HepG2 (cell line): Measurements from ENCODE around the gene PRDM7. TPM values are rescaled to one million over a fixed set of nuclear protein-coding genes. Genes with fewer than 3 reads are reported as not detected.

Experiments used
- ATAC-seq: fragments of 200-7000 bp; cut with Tn5 transposase; 3 replicates; pipeline ENCODE4 v1.9.1; 2020; ENCODE audit warnings: mild to moderate bottlenecking, moderate library complexity
- BruUV-seq: library from RNA; stranded (reverse); fragments of 400-500 nt; replicated peaks from 2 replicates; lab custom pipeline; 2021; lab: Mats Ljungman, UMichigan
- CTCF ChIA-PET: fragments of 300-600 bp; formaldehyde crosslinking; extraction: SDS; loops from one replicate; lab custom pipeline; 2021; ENCODE audit warnings: low total read pairs, inconsistent platforms, low intra/inter-chr PET ratio; lab: Yijun Ruan, JAX
- POLR2A ChIA-PET: fragments of 350-600 bp; sonication (Branson Sonifier 250); formaldehyde crosslinking; loops from one replicate; lab custom pipeline; 2020; ENCODE audit warnings: antibody characterized with exemption, inconsistent platforms; lab: Yijun Ruan, JAX
- DNase-seq: peaks from one replicate; pipeline ENCODE4 v3.0.0-alpha.2; 2015; ENCODE audit warnings: low spot score
- FAIRE-seq: peaks from 3 replicates; lab custom pipeline; 2011; peaks lifted over from hg19 to GRCh38; lab: Jason Lieb, UNC
- H2AFZ ChIP-seq: one replicate; pipeline ENCODE4 v1.6.1; 2011; ENCODE audit warnings: low read length, inconsistent platforms
- H3K27ac ChIP-seq: fragments of 300-600 bp; 3 replicates; pipeline ENCODE4 v1.8.0; 2011; ENCODE audit warnings: mixed run types, mild to moderate bottlenecking, mixed read lengths, low read length, inconsistent platforms; ENCODE audit not compliant: insufficient read depth; ENCODE audit errors: extremely low read length
- H3K27me3 ChIP-seq, 2 experiments: fragments of 200-600 bp in 1 of 2; 2 replicates in 1 of 2; 3 replicates in 1 of 2; pipeline versions ENCODE4 v1.6.0 to v1.8.0; 2011; ENCODE audit warnings: low read length in 2 of 2, mild to moderate bottlenecking in 2 of 2, moderate library complexity in 2 of 2, inconsistent platforms in 1 of 2; ENCODE audit not compliant: insufficient read depth in 2 of 2, control insufficient read depth in 1 of 2
- H3K36me3 ChIP-seq, 2 experiments: fragments of 200-600 bp in 1 of 2; replicated peaks in 1 of 2; 2 replicates in 1 of 2; 3 replicates in 1 of 2; pipeline versions ENCODE4 v1.5.1 to v1.8.0; 2011; ENCODE audit warnings: low read length in 2 of 2, inconsistent platforms in 1 of 2; ENCODE audit not compliant: insufficient read depth in 2 of 2, control insufficient read depth in 1 of 2
- H3K4me1 ChIP-seq: 2 replicates; pipeline ENCODE4 v1.5.1; 2012; ENCODE audit warnings: low read length, inconsistent platforms; ENCODE audit not compliant: insufficient read depth
- H3K4me2 ChIP-seq: 2 replicates; pipeline ENCODE4 v1.6.0; 2011; ENCODE audit warnings: low read depth, low read length, inconsistent platforms
- H3K4me3 ChIP-seq, 3 experiments: fragments of 200-600 bp in 1 of 3; sonication (generic), shearing (Covaris generic) in 1 of 3; replicated peaks in 1 of 3; 2 replicates each; pipeline ENCODE4 v1.5.1; 2011 to 2016; ENCODE audit warnings: low read length in 3 of 3, inconsistent platforms in 2 of 3, low read depth in 2 of 3, mild to moderate bottlenecking in 2 of 3, control low read depth in 1 of 3, mixed read lengths in 1 of 3; ENCODE audit not compliant: insufficient read depth in 1 of 3
- H3K79me2 ChIP-seq: one replicate; pipeline ENCODE4 v1.6.1; 2011; ENCODE audit warnings: low read length, inconsistent platforms; ENCODE audit not compliant: insufficient read depth
- H3K9ac ChIP-seq: 2 replicates; pipeline ENCODE4 v1.6.0; 2011; ENCODE audit warnings: mild to moderate bottlenecking, low read depth, low read length, inconsistent platforms; ENCODE audit not compliant: insufficient read depth
- H3K9me3 ChIP-seq: 2 replicates; pipeline ENCODE4 v1.5.1; 2012; ENCODE audit warnings: mild to moderate bottlenecking, low read length
- H4K20me1 ChIP-seq: 2 replicates; pipeline ENCODE4 v1.6.0; 2011; ENCODE audit warnings: inconsistent platforms, mild to moderate bottlenecking, low read length, moderate library complexity; ENCODE audit not compliant: insufficient read depth
- KLF6 ChIP-seq: IDR thresholded peaks from 2 replicates; pipeline ENCODE4 v1.8.0; 2016; ENCODE audit warnings: missing biosample characterization, missing genetic modification reagents
- POLR2AphosphoS2 ChIP-seq: IDR thresholded peaks from 2 replicates; pipeline ENCODE4 v1.6.1; 2011; ENCODE audit warnings: low read depth, low read length, improper control_type of control experiment
- STAT5B ChIP-seq: sonication (generic); formaldehyde crosslinking; IDR thresholded peaks from 2 replicates; pipeline ENCODE4 v1.4.0; 2020; ENCODE audit warnings: missing genetic modification reagents
- ZBTB34 ChIP-seq: sonication (generic); formaldehyde crosslinking; IDR thresholded peaks from 2 replicates; pipeline ENCODE4 v1.8.0; 2022; ENCODE audit warnings: mild to moderate bottlenecking, missing genetic modification reagents
- ZBTB42 ChIP-seq: sonication (generic); formaldehyde crosslinking; IDR thresholded peaks from 2 replicates; pipeline ENCODE4 v1.5.0; 2020; ENCODE audit warnings: mild to moderate bottlenecking, missing genetic modification reagents
- ZNF224 ChIP-seq: sonication (generic); formaldehyde crosslinking; IDR thresholded peaks from 2 replicates; pipeline ENCODE4 v1.5.0; 2020; ENCODE audit warnings: mild to moderate bottlenecking, missing genetic modification reagents
- ZNF225 ChIP-seq: sonication (generic); formaldehyde crosslinking; IDR thresholded peaks from 2 replicates; pipeline ENCODE4 v1.4.0; 2020; ENCODE audit warnings: mild to moderate bottlenecking, missing genetic modification reagents
- ZNF350 ChIP-seq: sonication (generic); formaldehyde crosslinking; IDR thresholded peaks from 2 replicates; pipeline ENCODE4 v1.4.0; 2020; ENCODE audit warnings: mild to moderate bottlenecking, low read depth, missing genetic modification reagents, borderline replicate concordance
- ZNF646 ChIP-seq: sonication (generic); formaldehyde crosslinking; IDR thresholded peaks from 2 replicates; pipeline ENCODE4 v1.9.0; 2021; ENCODE audit warnings: mild to moderate bottlenecking, missing genetic modification reagents
- ZNF768 ChIP-seq: sonication (generic); formaldehyde crosslinking; IDR thresholded peaks from 2 replicates; pipeline ENCODE4 v1.4.0; 2020; ENCODE audit warnings: missing genetic modification reagents
- ZNF800 ChIP-seq: sonication (generic); formaldehyde crosslinking; IDR thresholded peaks from 2 replicates; pipeline ENCODE4 v1.4.0; 2020; ENCODE audit warnings: missing genetic modification reagents
- WGBS: methylation state at CpG from one replicate; pipeline ENCODE4 v1.1.6; 2017; ENCODE audit warnings: low lambda C conversion rate; 5-methylcytosine and 5-hydroxymethylcytosine counted together
- in situ Hi-C: cut with HindIII; loops from 2 replicates; pipeline ENCODE4 v1.10.0; 2017; ENCODE audit warnings: low pct_unique_long_range_greater_than_20kb; ENCODE audit not compliant: extremely low pct_ligation_motif_present
- intact Hi-C: fragments of 100-400 bp; cut with micrococcal nuclease; formaldehyde crosslinking; loops from one replicate; pipeline ENCODE4 v1.10.0; 2022; ENCODE audit not compliant: unreplicated experiment
- polyA plus RNA-seq, 8 experiments: library from polyadenylated mRNA; depleted of rRNA in 3 of 8; stranded (reverse) in 7 of 8; unstranded in 1 of 8; fragments of >200 nt; fragmentation: Illumina TruSeq in 4 of 8; extraction: Trizol in 4 of 8; gene quantifications; 2 replicates each; pipeline versions ENCODE4 v1.2.1 to v1.2.3, GENCODE V29; 2011 to 2016; ENCODE audit warnings: low read depth in 4 of 8, missing spikeins in 1 of 8, mixed read lengths in 1 of 8; ENCODE audit not compliant: insufficient read depth in 1 of 8
- total RNA-seq, 5 experiments: library from RNA; depleted of rRNA; stranded (reverse); fragments of >200 nt; fragmentation: Illumina TruSeq; extraction: Trizol; gene quantifications; 2 replicates each; pipeline ENCODE4 v1.2.3, GENCODE V29; 2016; ENCODE audit warnings: low read depth in 1 of 5

The PRDM7 gene
- total and polyA plus RNA-seq, 2 of the 13 experiments (the other 11 are each of a cell fraction or from before 2014, with no cell fraction given): not detected

GRCh38 chr16:90047714-90048346, 29.3 kb downstream of the PRDM7 start (continued):
- TF ChIP-seq ZNF350 (CRISPR knock-in tag) (no peak), ZBTB42 (CRISPR knock-in tag) (no peak)

GRCh38 chr16:90046971-90047713, 30.0 kb downstream of the PRDM7 start:
- Histone ChIP-seq H3K27ac (peak overlapping the region; percentile 23), H3K9me3 (no peaks in the 10 kb centered on the region), H2AFZ (no peak overlapping the region), H3K79me2 (no peaks in the 10 kb centered on the region), H3K9ac (peak overlapping the region; percentile 54), H3K36me3 (peaks cover 12% of the 10 kb centered on the region in 2 experiments), H3K4me1 (peaks cover 41% of the 10 kb centered on the region), H3K27me3 (no peaks in the 10 kb centered on the region), H3K4me3 (peak overlapping the region; percentile 38 to 63 (median 50); a peak in 5 of 6 replicates), H3K4me2 (peak overlapping the region; percentile 83), H4K20me1 (no peaks in the 10 kb centered on the region)
- CTCF ChIA-PET: no interaction called here
- WGBS: 28% methylated on average over 33 of the region's 40 CpGs
- POLR2A ChIA-PET: interaction anchor here (0.8 to 1.4 kb wide), 9 partner anchors 9 to 174 kb away, joined by 3 to 7 read pairs (median 3); partner anchors contain the start of genes MC1R and TCF25
- intact Hi-C loops: no loop called here
- no TSS peak for BruUV-seq
- no peak for FAIRE-seq
- in situ Hi-C loops: no loop called here
- ATAC-seq: peak; percentile 75
- DNase-seq: peak; percentile 45
- TF ChIP-seq ZNF646 (no peak), ZNF768 (CRISPR knock-in tag) (no peak; the same call in 1 of the 2 replicates), STAT5B (CRISPR knock-in tag) (no peak), ZBTB34 (CRISPR knock-in tag) (no peak), ZNF800 (CRISPR knock-in tag) (no peak), ZNF224 (CRISPR knock-in tag) (peak; percentile 87), KLF6 (CRISPR knock-in tag) (peak; percentile 33; the same call in 1 of the 2 replicates), ZNF225 (CRISPR knock-in tag) (peak; percentile 79), POLR2AphosphoS2 (no peak)
